SU-DHL-6 (cell line): ENCODE data around the gene CCN6.

Experiments
- H2AFZ ChIP-seq: fragments of 200-600 bp; sonication (generic); 2 replicates; pipeline ENCODE4 v1.6.1; 2014; ENCODE audit warnings: low read depth, mild to moderate bottlenecking, moderate library complexity, mixed read lengths, antibody characterized with exemption, low read length; ENCODE audit not compliant: severe bottlenecking
- H3F3A ChIP-seq: fragments of 200-600 bp; shearing (Covaris generic); 2 replicates; pipeline ENCODE4 v1.6.0; 2016; ENCODE audit warnings: antibody characterized with exemption, mild to moderate bottlenecking; ENCODE audit not compliant: insufficient read depth
- H3K27ac ChIP-seq: fragments of 200-600 bp; sonication (generic); 2 replicates; pipeline ENCODE4 v1.5.1; 2016; ENCODE audit warnings: low read depth, mild to moderate bottlenecking, low read length, moderate library complexity, mixed read lengths
- H3K27me3 ChIP-seq: fragments of 200-600 bp; sonication (generic), shearing (Covaris generic); 2 replicates; pipeline ENCODE4 v1.6.0; 2014; ENCODE audit warnings: mild to moderate bottlenecking, low read length
- H3K36me3 ChIP-seq: fragments of 200-600 bp; sonication (generic); 2 replicates; pipeline ENCODE4 v1.6.1; 2014; ENCODE audit warnings: mild to moderate bottlenecking, low read length, mixed read lengths
- H3K4me2 ChIP-seq: fragments of 300-600, 200-600 bp; shearing (Covaris generic), sonication (generic); 2 replicates; pipeline ENCODE4 v1.6.0; 2014; ENCODE audit warnings: low read length, low read depth, mild to moderate bottlenecking; ENCODE audit not compliant: poor library complexity, severe bottlenecking
- H3K4me3 ChIP-seq: fragments of 200-600 bp; sonication (generic); 2 replicates; pipeline ENCODE4 v1.5.1; 2014; ENCODE audit warnings: antibody characterized with exemption, low read length, mild to moderate bottlenecking, mixed read lengths; ENCODE audit not compliant: insufficient read depth, poor library complexity, severe bottlenecking
- H3K79me2 ChIP-seq: fragments of 200-600 bp; sonication (generic); 2 replicates; pipeline ENCODE4 v1.6.1; 2014; ENCODE audit warnings: mild to moderate bottlenecking, low read length, moderate library complexity; ENCODE audit not compliant: insufficient read depth
- H3K9ac ChIP-seq: fragments of 200-600 bp; sonication (generic); 2 replicates; pipeline ENCODE4 v1.7.0; 2014; ENCODE audit warnings: mild to moderate bottlenecking, low read length
- H3K9me2 ChIP-seq: fragments of 200-600 bp; sonication (generic); replicated peaks from 2 replicates; pipeline ENCODE4 v1.6.1; 2014; ENCODE audit warnings: low read length; ENCODE audit not compliant: insufficient read depth
- H3K9me3 ChIP-seq: fragments of 200-600 bp; sonication (generic); 2 replicates; pipeline ENCODE4 v1.6.1; 2014; ENCODE audit warnings: low read length, mixed read lengths; ENCODE audit not compliant: insufficient read depth
- H4K20me1 ChIP-seq: fragments of 200-600 bp; sonication (generic); 2 replicates; pipeline ENCODE4 v1.6.1; 2014; ENCODE audit warnings: low read depth, mild to moderate bottlenecking, antibody characterized with exemption, low read length, moderate library complexity, mixed read lengths
- CTCF ChIP-seq: fragments of 200-600 bp; sonication (generic); IDR thresholded peaks from one replicate; pipeline ENCODE4 v1.5.1; 2017; ENCODE audit warnings: antibody characterized with exemption, mild to moderate bottlenecking, low read length, moderate library complexity; ENCODE audit not compliant: insufficient read depth, poor library complexity, severe bottlenecking
- EZH2phosphoT487 ChIP-seq: fragments of 200-600 bp; sonication (generic), shearing (Covaris generic); conservative IDR thresholded peaks from 2 replicates; pipeline ENCODE4 v1.6.1; 2018; ENCODE audit warnings: mild to moderate bottlenecking, antibody characterized with exemption, low read length, moderate library complexity, mixed read lengths

CCN6 gene

GRCh38 chr6:112010328-112010727, 43.6 kb upstream of the CCN6 start:
- Histone ChIP-seq H2AFZ (no peak overlapping the region), H4K20me1 (no peaks in the 10 kb centered on the region), H3K4me2 (no peak overlapping the region), H3K9me3 (no peaks in the 10 kb centered on the region), H3K27me3 (no peaks in the 10 kb centered on the region), H3K9me2 (no peaks in the 10 kb centered on the region), H3K9ac (no peak overlapping the region), H3K79me2 (no peaks in the 10 kb centered on the region), H3K36me3 (no peaks in the 10 kb centered on the region), H3K27ac (no peak overlapping the region), H3F3A (no peaks in the 10 kb centered on the region), H3K4me3 (no peak overlapping the region)
- TF ChIP-seq EZH2phosphoT487: no peak

- H2AFZ ChIP-seq: no peak overlapping the region
Observed at GRCh38 chr6:112013051-112013450, 40.9 kb upstream of the CCN6 start.

DNA sequence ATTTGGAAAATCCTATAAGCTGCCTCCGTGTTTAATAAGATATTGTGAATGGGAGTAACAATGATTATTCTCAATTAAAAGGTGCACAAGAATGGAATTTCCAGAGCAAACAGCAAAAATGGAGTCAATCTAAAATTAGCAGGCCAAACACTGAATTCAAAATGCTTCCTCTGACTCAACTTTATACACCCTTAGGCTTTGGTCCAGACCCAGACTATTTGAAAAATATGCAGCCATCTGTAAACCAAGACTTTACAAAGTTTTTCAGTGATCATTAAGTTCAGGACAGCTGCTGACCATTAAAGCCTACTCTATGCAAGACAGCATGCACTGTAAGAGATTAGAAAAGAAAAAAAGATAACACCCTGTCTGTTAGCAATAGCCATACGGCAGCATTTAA, 39.4 kb upstream of the CCN6 start:
- Histone ChIP-seq H3F3A (no peaks in the 10 kb centered on the region), H3K9me2 (no peaks in the 10 kb centered on the region), H3K79me2 (no peaks in the 10 kb centered on the region), H3K9me3 (no peaks in the 10 kb centered on the region), H3K27ac (no peak overlapping the region), H4K20me1 (no peaks in the 10 kb centered on the region), H3K27me3 (no peaks in the 10 kb centered on the region), H3K4me2 (no peak overlapping the region), H3K9ac (no peak overlapping the region), H2AFZ (no peak overlapping the region), H3K36me3 (no peaks in the 10 kb centered on the region), H3K4me3 (no peak overlapping the region)
- TF ChIP-seq CTCF: no peak
- TF ChIP-seq EZH2phosphoT487: no peak

More at GRCh38 chr6:112013051-112013450, 40.9 kb upstream of the CCN6 start:
- no peaks in the 10 kb centered on the region for H3K9me2 ChIP-seq
- H4K20me1 ChIP-seq: no peaks in the 10 kb centered on the region
- H3K4me2 ChIP-seq: no peak overlapping the region
- no peaks in the 10 kb centered on the region for H3K27me3 ChIP-seq
- H3K9ac ChIP-seq: no peak overlapping the region
- no peaks in the 10 kb centered on the region for H3F3A ChIP-seq
- H3K79me2 ChIP-seq: no peaks in the 10 kb centered on the region
- no peak overlapping the region for H3K27ac ChIP-seq
- no peak overlapping the region for H3K4me3 ChIP-seq
- no peaks in the 10 kb centered on the region for H3K9me3 ChIP-seq
- TF ChIP-seq CTCF (no peak), EZH2phosphoT487 (no peak)
- H3K36me3 ChIP-seq: no peaks in the 10 kb centered on the region

GRCh38 chr6:112015725-112016124, 38.2 kb upstream of the CCN6 start:
- no peak overlapping the region for H3K4me2 ChIP-seq
- no peaks in the 10 kb centered on the region for H3F3A ChIP-seq
- H3K9ac ChIP-seq: no peak overlapping the region
- no peaks in the 10 kb centered on the region for H3K9me2 ChIP-seq
- no peaks in the 10 kb centered on the region for H3K36me3 ChIP-seq
- no peaks in the 10 kb centered on the region for H3K79me2 ChIP-seq
- no peaks in the 10 kb centered on the region for H3K27me3 ChIP-seq
- H3K27ac ChIP-seq: no peak overlapping the region
- TF ChIP-seq EZH2phosphoT487: no peak
- TF ChIP-seq CTCF: no peak
- no peaks in the 10 kb centered on the region for H3K9me3 ChIP-seq
- no peaks in the 10 kb centered on the region for H4K20me1 ChIP-seq
- no peak overlapping the region for H2AFZ ChIP-seq
- no peak overlapping the region for H3K4me3 ChIP-seq
